ENCODE measurements around the gene PRKAB1. TPM values are rescaled to one million over a fixed set of nuclear protein-coding genes. Genes with fewer than 3 reads are reported as not detected.
A peak's percentile ranks its signal among the peaks of the same experiment; 100 is the strongest.

Gene PRKAB1
- total and polyA plus RNA-seq, 7 donors: 9.0 to 16.7 (median 11.9) TPM

GRCh38 chr12:119674560-119674959 lies 6.6 kb downstream of the PRKAB1 start:
- WGBS, 3 donors: 73 to 90% (median 76%) methylated on average over 4 of the region's 4 CpGs
- Histone ChIP-seq H3K36me3 (ENCODE audit: insufficient read depth in 1 of 2, low read depth in 1 of 2) (peaks cover 29 to 99% of the 10 kb centered on the region in 2 donors), H3K4me1 (peaks cover 19% of the 10 kb centered on the region), H3K4me3 (no peak overlapping the region), H3K27ac (peak overlapping the region; percentile 19), H3K9me3 (no peaks in the 10 kb centered on the region), H3K27me3 (ENCODE audit: insufficient read depth in 3 of 3, low read length in 2 of 3) (no peaks in the 10 kb centered on the region)
- TF ChIP-seq CTCF (IDR thresholded peaks at IDR 0.05): no peak
- DNase-seq (no peak), ATAC-seq (peak in 2 of 4 donors; percentile 16 to 35)
- intact Hi-C loops (cut with DNase I): no loop called here

- H3K27me3 ChIP-seq (ENCODE audit: insufficient read depth in 3 of 3, low read length in 2 of 3): no peaks in the 10 kb centered on the region
- H3K9me3 ChIP-seq: no peaks in the 10 kb centered on the region
- no peak for ATAC-seq
- no peak overlapping the region for H3K27ac ChIP-seq
- H3K36me3 ChIP-seq (ENCODE audit: insufficient read depth in 1 of 2, low read depth in 1 of 2): peaks cover 36 to 100% of the 10 kb centered on the region in 2 donors
- 80 to 88% (median 87%) methylated on average over 9 of the region's 9 CpGs for WGBS, 3 donors
- peaks cover 8% of the 10 kb centered on the region for H3K4me1 ChIP-seq
- no peak for DNase-seq
- intact Hi-C loops (cut with DNase I): no loop called here
- TF ChIP-seq CTCF (IDR thresholded peaks at IDR 0.05): no peak
- no peak overlapping the region for H3K4me3 ChIP-seq
These were observed 8.1 kb downstream of the PRKAB1 start for GRCh38 chr12:119676022-119676421.

- 91 to 95% (median 92%) methylated on average over 13 of the region's 13 CpGs for WGBS, 3 donors
- intact Hi-C loops (cut with DNase I): no loop called here
These were observed 8.6 kb downstream of the PRKAB1 start for GRCh38 chr12:119676573-119676972.

GRCh38 chr12:119678459-119678858 lies 10.5 kb downstream of the PRKAB1 start:
- ATAC-seq: no peak
- Histone ChIP-seq H3K36me3 (ENCODE audit: insufficient read depth in 1 of 2, low read depth in 1 of 2) (peaks cover 26 to 90% of the 10 kb centered on the region in 2 donors), H3K27ac (no peak overlapping the region), H3K27me3 (ENCODE audit: insufficient read depth in 3 of 3, low read length in 2 of 3) (no peaks in the 10 kb centered on the region), H3K9me3 (no peaks in the 10 kb centered on the region), H3K4me3 (no peak overlapping the region), H3K4me1 (peaks cover 12% of the 10 kb centered on the region)
- WGBS, 3 donors: 77 to 90% (median 83%) methylated on average over 7 of the region's 7 CpGs
- TF ChIP-seq CTCF (IDR thresholded peaks at IDR 0.05): no peak
- no peak for DNase-seq
- intact Hi-C loops (cut with DNase I): no loop called here

More at GRCh38 chr12:119676573-119676972, 8.6 kb downstream of the PRKAB1 start:
- Histone ChIP-seq H3K4me3 (no peak overlapping the region), H3K9me3 (no peaks in the 10 kb centered on the region), H3K27ac (no peak overlapping the region), H3K27me3 (ENCODE audit: insufficient read depth in 3 of 3, low read length in 2 of 3) (no peaks in the 10 kb centered on the region), H3K4me1 (peaks cover 8% of the 10 kb centered on the region), H3K36me3 (ENCODE audit: insufficient read depth in 1 of 2, low read depth in 1 of 2) (peaks cover 36 to 100% of the 10 kb centered on the region in 2 donors)
- ATAC-seq (no peak), DNase-seq (no peak)
- no peak for TF ChIP-seq CTCF (IDR thresholded peaks at IDR 0.05)

- WGBS, 3 donors: 91 to 95% (median 92%) methylated on average over 5 of the region's 5 CpGs
These were observed 11.1 kb downstream of the PRKAB1 start for GRCh38 chr12:119679081-119679480.

More at GRCh38 chr12:119679081-119679480, 11.1 kb downstream of the PRKAB1 start:
- intact Hi-C loops (cut with DNase I): no loop called here
- no peak for DNase-seq
- Histone ChIP-seq H3K4me1 (peaks cover 10% of the 10 kb centered on the region), H3K36me3 (ENCODE audit: insufficient read depth in 1 of 2, low read depth in 1 of 2) (peaks cover 21 to 84% of the 10 kb centered on the region in 2 donors), H3K27me3 (ENCODE audit: insufficient read depth in 3 of 3, low read length in 2 of 3) (no peaks in the 10 kb centered on the region), H3K4me3 (no peak overlapping the region), H3K27ac (no peak overlapping the region), H3K9me3 (no peaks in the 10 kb centered on the region)
- no peak for ATAC-seq
- no peak for TF ChIP-seq CTCF (IDR thresholded peaks at IDR 0.05)

Data from psoas muscle (tissue), 8 donors.